Measurements from ENCODE around the gene MTHFSD. TPM values are rescaled to one million over a fixed set of nuclear protein-coding genes. Genes with fewer than 3 reads are reported as not detected.
A peak's percentile ranks its signal among the peaks of the same experiment; 100 is the strongest.

Gene MTHFSD
- total RNA-seq, 2 donors from 2014 or later: 23.7 to 43.8 TPM

- Histone ChIP-seq H3K9me3 (no peaks in the 10 kb centered on the region), H3K4me1 (replicated peaks) (peaks cover 8% of the 10 kb centered on the region), H3K27me3 (replicated peaks; ENCODE audit: insufficient read depth) (peaks cover 43% of the 10 kb centered on the region), H3K27ac (peak within 1 kb of the TSS; percentile 86 to 87), H3K36me3 (no peaks in the 10 kb centered on the region), H3K4me3 (peak within 1 kb of the TSS; percentile 45 to 48)
- DNase-seq (ENCODE audit: low spot score): no peak
- WGBS: 0% methylated on average over 7 of the region's 89 CpGs
- intact Hi-C loops (cut with DNase I): no loop called here
- TF ChIP-seq POLR2A (IDR thresholded peaks at IDR 0.05) (no peak), CTCF (IDR thresholded peaks at IDR 0.05) (no peak), POLR2AphosphoS5 (IDR thresholded peaks at IDR 0.05) (no peak)
These were observed 44.4 kb downstream of the MTHFSD start, which contains the start of gene FOXF1 for GRCh38 chr16:86510465-86511261. Gene FOXF1, plus strand, starts transcription at chr16:86510527. Its CDS starts 43 bp downstream, at chr16:86510570.

GRCh38 chr16:86509759-86510464 lies 45.1 kb downstream of the MTHFSD start:
- TF ChIP-seq POLR2AphosphoS5 (IDR thresholded peaks at IDR 0.05) (peak; percentile 31), CTCF (IDR thresholded peaks at IDR 0.05) (no peak)
- peaks cover 8% of the 10 kb centered on the region for H3K4me1 ChIP-seq (replicated peaks)
- intact Hi-C loops (cut with DNase I): loop anchor here (2.0 to 5.0 kb wide), 2 partner anchors 167 to 208 kb away; no protein-coding TSS in a partner anchor

GRCh38 chr16:86508947-86509758 lies 45.9 kb downstream of the MTHFSD start:
- Histone ChIP-seq H3K36me3 (no peaks in the 10 kb centered on the region), H3K4me3 (peak overlapping the region; percentile 45 to 48), H3K9me3 (no peaks in the 10 kb centered on the region), H3K27me3 (replicated peaks; ENCODE audit: insufficient read depth) (peaks cover 49% of the 10 kb centered on the region), H3K27ac (peak overlapping the region; percentile 85 to 87), H3K4me1 (replicated peaks) (peaks cover 8% of the 10 kb centered on the region)
- intact Hi-C loops (cut with DNase I): loop anchor here (2.0 to 5.0 kb wide), 2 partner anchors 166 to 207 kb away; no protein-coding TSS in a partner anchor
- DNase-seq (ENCODE audit: low spot score): no peak
- WGBS: 1% methylated on average over 56 of the region's 79 CpGs
- TF ChIP-seq POLR2AphosphoS5 (IDR thresholded peaks at IDR 0.05): peak; percentile 7
- TF ChIP-seq POLR2A (IDR thresholded peaks at IDR 0.05): no peak

More at GRCh38 chr16:86509759-86510464, 45.1 kb downstream of the MTHFSD start:
- H3K4me3 ChIP-seq: peak overlapping the region; percentile 45 to 48
- peak overlapping the region; percentile 86 to 87 for H3K27ac ChIP-seq
- H3K27me3 ChIP-seq (replicated peaks; ENCODE audit: insufficient read depth): peaks cover 43% of the 10 kb centered on the region
- no peak for DNase-seq (ENCODE audit: low spot score)
- no peaks in the 10 kb centered on the region for H3K9me3 ChIP-seq
- under 1% methylated on average over 83 of the region's 84 CpGs for WGBS
- H3K36me3 ChIP-seq: no peaks in the 10 kb centered on the region

- Histone ChIP-seq H3K36me3 (no peaks in the 10 kb centered on the region), H3K27ac (peak overlapping the region; percentile 85 to 87), H3K4me1 (replicated peaks) (peaks cover 8% of the 10 kb centered on the region), H3K4me3 (peak overlapping the region; percentile 45 to 48), H3K27me3 (replicated peaks; ENCODE audit: insufficient read depth) (peaks cover 50% of the 10 kb centered on the region), H3K9me3 (no peaks in the 10 kb centered on the region)
- intact Hi-C loops (cut with DNase I): loop anchor here (2.0 to 5.0 kb wide), 2 partner anchors 165 to 206 kb away; no protein-coding TSS in a partner anchor
- 1% methylated on average over 99 of the region's 99 CpGs for WGBS
- DNase-seq (ENCODE audit: low spot score): no peak
- TF ChIP-seq POLR2A (IDR thresholded peaks at IDR 0.05) (no peak), CTCF (IDR thresholded peaks at IDR 0.05) (no peak), POLR2AphosphoS5 (IDR thresholded peaks at IDR 0.05) (no peak)
These were observed 46.7 kb downstream of the MTHFSD start for GRCh38 chr16:86508028-86508946.
